GM19193 (cell line): Measurements from ENCODE around the gene HDAC9.

ENCODE experiments used
- POLR2A ChIP-seq: IDR thresholded peaks from 4 replicates; pipeline ENCODE4 v1.6.1; 2011; ENCODE audit not compliant: insufficient read depth, insufficient read length; ENCODE audit errors: extremely low read depth

The HDAC9 gene

DNA sequence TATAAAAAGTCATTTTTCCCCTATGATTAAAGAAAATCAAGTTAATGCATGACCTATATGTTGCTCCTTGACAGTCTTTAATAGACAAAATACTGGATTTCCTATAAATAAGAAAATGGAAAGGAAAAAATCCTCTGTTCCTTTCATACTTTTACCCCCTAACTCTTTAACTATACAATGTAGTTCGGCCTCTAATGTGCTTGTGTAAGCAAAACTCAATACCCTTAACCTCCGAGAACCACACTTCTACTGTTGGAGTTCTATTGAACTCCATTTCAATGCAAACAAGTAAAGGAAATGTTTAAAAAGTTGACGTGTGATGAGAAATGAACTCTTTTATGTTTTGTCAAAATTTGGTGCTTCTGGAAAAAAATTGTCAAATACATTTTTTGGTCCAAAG is 36.0 kb downstream of the HDAC9 start:
- TF ChIP-seq POLR2A: no peak

DNA sequence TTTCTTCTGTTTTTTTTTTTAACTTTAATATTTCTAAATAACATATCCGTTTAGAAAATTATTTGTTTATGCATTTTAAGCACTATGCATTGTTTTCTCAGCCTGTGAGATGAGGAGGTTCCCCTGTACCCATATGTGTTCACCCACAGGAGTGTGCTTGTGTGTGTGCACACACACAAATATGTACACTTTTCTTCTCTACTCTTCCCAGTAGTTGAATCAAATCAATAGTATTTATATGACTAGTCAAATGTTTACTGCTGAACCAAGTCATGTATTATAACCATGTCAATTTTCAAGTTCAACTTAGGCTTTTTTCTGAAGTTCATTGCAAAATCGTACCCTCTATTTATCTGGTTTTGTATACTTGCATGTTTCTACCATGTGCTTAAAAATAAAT is 37.3 kb downstream of the HDAC9 start:
- TF ChIP-seq POLR2A: no peak

DNA sequence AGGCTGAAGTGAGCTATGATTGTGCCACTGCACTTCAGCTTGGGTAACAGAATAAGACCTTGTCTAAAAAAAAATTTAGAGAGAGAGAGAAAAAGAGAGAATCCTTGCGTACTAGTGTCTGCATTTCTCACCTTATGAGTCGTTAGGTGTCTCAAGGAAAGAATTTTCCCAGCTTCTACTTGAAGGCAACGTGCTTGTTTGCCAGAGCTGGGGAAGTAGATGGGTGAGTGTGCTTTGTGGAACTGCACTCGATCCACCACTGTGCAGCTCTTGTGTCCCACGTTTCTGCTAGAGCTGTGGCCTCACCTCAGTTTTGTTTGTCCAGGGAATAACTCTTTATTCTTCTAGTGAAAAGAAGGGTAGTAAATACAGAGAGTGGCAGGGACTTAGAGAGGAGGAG is 38.9 kb downstream of the HDAC9 start:
- TF ChIP-seq POLR2A: no peak

GRCh38 chr7:18535810-18536415 is 40.4 kb downstream of the HDAC9 start:
- TF ChIP-seq POLR2A: no peak

DNA sequence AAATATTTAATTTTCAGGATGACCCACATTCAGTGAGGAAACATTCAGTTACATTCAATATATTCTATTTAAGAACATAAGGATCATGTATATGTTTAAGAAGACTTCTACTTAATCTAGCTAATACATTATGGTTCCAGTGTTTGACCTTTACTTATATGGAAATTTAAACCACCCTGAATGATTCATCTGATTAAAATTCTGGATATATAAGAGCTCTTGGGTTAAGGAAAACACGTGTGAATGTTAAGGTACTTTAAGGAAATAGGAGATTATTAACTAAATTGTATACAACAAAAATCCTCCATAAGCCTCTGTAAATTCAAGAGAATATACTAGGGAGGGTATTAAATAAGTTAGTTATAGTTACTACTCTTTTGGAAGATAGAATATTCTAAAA is 40.9 kb downstream of the HDAC9 start:
- TF ChIP-seq POLR2A: no peak

DNA sequence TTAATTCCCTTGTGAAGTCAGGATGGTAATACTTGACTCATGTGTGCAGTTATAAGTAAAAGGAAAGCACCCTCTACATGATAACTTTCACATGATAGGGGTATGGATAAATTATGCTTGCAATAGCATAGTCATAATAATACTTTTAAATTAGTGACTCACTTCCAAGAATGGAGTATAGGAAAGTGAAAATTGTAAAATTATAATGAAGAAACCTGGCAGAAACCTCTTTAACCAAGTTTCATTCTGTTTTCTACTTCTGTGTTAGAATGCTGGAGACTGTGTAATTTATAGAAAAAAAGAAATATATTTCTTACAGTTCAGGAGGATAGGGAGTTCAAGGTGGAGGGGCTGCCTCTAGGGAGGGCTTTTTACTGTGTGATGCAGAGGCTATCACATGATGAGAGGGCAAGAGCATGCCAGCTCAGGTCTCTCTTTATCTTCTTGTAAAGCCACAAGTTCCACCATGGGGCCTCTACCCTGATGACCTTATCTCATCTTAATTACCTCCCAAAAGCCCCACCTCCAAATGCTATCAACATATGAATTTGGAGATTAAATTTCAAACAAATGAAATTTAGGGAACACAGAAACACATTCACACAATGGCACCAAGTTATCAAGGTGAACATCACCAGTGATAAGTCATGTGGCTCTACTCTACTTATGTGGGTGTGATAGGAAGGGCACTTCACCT is 43.2 kb downstream of the HDAC9 start:
- TF ChIP-seq POLR2A: no peak

DNA sequence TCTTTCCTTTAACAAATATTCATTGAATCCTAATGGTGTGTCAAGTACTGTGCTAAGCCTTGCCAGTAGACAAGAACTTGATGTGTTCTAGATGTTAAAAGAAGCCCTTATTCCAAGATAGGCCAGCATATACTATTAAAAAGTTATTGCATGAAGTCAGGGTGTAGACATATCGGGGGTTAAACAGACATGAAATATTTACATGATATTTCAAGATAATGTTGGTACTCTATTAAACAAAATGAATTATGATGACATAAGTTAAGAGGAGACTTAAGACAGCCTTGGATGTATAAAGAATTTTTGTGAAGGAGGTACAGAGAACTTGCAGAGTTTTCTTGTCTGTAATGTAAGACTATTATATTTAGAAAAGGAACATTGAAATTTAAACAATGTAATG is 44.8 kb downstream of the HDAC9 start:
- no peak for TF ChIP-seq POLR2A

- no peak for TF ChIP-seq POLR2A
These were observed 45.8 kb downstream of the HDAC9 start for GRCh38 chr7:18541181-18541870.

GRCh38 chr7:18541871-18542212 is 46.3 kb downstream of the HDAC9 start:
- TF ChIP-seq POLR2A: no peak

DNA sequence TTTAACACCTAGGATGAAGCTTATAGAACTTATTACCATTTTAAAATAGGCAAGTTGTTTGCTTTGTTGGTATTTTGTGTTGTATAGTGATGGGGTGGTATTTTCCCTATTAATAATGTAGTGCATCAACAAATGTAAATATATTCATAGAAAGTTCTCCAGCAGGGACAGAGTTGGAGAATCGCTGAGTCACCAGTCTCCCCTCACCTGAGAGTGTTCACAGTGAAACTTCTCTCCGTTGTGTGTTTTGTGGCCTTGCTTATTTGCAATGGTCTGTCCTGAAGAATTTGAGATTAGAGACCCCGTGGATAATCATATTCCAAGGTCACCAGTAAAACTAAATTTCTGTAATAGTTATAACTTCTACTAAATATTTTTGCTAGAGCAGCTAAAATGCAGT is 51.0 kb downstream of the HDAC9 start:
- TF ChIP-seq POLR2A: no peak

DNA sequence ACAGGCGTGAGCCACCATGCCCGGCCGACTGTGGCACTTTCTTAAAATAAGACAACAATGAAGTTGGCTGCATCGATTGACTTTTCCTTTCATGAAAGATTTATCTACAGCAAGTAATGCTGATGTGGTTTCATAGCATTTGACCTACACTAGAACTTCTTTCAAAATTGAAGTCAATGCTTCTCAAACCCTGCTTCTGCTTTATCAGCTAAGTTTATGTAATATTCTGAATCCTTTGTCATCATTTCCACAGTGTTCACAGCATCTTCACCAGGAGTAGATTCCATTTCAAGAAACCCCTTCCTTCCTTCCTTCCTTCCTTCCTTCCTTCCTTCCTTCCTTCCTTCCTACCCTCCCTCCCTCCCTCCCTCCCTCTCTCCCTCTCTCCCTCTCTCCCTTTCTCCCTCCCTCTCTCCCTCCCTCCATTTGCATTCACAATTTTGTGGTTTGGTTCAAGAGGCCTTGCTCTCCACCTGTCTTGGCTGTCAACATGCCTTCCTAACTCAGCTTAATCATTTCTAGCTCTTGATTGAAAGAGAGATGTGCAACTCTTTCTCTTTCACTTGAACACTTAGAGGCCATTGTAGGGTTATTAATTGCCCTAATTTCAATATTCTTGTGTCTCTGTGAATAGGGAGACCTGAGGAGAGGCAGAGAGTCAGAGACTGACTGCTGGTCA is 52.1 kb downstream of the HDAC9 start:
- TF ChIP-seq POLR2A: no peak

DNA sequence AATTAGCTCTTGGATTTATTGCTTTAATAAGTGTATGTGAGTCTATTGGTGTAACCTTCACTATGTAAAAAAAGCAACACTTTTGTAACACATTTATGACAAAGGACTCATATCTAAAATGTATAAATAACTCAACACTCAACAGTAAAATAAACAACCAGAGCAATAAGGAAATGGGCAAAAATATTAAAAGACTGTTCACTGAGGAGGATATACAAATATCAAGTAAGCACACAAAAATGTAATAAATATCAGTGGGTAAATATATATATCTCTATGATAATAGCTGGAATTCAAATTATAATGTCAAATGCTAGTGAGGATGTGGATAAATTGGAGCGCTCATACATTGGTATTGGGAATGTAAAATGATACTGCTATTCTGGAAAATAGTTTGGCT is 53.0 kb downstream of the HDAC9 start:
- TF ChIP-seq POLR2A: no peak

- no peak for TF ChIP-seq POLR2A
These were observed 55.0 kb downstream of the HDAC9 start for GRCh38 chr7:18550574-18550973.

DNA sequence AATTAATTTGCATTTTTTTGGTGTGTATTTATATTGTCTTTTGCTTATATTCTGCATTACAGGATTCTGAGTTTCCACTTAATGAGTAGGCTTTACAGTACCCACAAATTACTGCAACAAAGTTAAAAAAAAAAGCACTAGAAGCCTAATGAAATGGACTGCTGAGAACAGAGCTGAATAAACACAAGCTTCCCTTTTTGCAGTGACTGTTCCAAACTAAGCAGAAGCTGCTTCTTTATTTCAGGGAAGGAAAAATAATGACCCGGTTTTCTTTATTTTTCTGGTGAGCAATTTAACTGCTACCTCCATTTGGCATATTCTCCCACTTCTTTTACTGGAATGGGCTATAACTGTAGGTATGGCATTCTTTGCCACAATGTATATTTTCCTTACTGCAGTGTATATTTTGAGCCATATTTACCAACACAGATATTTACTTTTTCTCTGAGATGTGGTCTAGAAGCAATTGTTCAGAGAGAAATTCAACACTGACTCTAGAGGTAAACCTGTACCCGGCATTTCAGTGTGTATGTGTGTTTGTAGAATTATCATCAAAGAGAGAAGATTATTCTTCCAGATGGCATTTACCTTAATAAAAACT is 56.9 kb downstream of the HDAC9 start:
- no peak for TF ChIP-seq POLR2A

- TF ChIP-seq POLR2A: no peak
These were observed 57.5 kb downstream of the HDAC9 start for GRCh38 chr7:18552943-18553604.
